Measurements from ENCODE around the gene ALPG.

Gene ALPG

DNA sequence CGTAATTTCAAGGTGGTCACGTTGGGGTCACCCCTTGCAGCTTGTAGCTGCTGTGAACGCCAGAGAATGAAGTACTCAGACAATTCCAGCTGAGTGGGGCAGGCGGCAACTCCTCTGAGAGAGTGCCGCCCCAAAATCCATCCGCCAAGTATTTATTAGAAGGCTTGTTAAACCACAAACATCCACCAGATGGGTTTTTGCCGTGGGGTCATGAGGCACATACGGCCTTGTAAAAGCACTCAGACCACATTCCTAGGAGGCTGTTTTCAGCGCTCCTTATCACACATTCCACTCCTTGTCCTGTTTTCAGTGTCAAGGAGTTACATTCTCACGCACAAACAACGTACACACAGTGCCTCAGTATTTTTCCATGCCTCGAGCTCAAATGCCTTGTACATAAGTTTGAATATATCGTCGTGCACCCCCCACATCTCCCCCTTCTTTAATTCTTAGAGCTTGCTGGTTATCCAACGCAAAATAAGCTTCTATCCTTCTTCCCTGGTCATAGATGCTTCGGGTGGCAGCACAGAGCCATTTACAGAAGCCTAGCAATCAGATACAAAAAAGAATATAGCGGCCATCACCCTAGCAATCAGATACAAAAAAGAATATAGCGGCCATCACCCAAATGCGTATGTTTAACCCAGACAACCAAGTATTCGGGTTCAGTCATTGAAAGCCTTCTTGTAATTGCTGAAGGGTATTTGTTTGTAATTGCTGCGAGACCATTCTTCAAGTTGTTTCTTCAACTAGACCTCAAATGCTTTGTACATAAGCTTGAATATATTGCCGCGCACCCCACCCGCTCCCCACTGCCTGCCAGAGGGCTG lies 20.8 kb upstream of the ALPG start:
- CTCF ChIA-PET, result no interaction called here
- H3K4me3 ChIP-seq (ENCODE audit: low read depth, low read length), result no peak overlapping the region
- TF ChIP-seq, protein P1, sequence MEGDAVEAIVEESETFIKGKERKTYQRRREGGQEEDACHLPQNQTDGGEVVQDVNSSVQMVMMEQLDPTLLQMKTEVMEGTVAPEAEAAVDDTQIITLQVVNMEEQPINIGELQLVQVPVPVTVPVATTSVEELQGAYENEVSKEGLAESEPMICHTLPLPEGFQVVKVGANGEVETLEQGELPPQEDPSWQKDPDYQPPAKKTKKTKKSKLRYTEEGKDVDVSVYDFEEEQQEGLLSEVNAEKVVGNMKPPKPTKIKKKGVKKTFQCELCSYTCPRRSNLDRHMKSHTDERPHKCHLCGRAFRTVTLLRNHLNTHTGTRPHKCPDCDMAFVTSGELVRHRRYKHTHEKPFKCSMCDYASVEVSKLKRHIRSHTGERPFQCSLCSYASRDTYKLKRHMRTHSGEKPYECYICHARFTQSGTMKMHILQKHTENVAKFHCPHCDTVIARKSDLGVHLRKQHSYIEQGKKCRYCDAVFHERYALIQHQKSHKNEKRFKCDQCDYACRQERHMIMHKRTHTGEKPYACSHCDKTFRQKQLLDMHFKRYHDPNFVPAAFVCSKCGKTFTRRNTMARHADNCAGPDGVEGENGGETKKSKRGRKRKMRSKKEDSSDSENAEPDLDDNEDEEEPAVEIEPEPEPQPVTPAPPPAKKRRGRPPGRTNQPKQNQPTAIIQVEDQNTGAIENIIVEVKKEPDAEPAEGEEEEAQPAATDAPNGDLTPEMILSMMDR (IDR thresholded peaks at IDR 0.05; ENCODE audit: insufficient read depth, low read length, missing control alignments), result no peak
- DNase-seq (ENCODE audit: low read depth, low spot score), result peak; percentile 93
- POLR2A ChIA-PET, result no interaction called here

DNA sequence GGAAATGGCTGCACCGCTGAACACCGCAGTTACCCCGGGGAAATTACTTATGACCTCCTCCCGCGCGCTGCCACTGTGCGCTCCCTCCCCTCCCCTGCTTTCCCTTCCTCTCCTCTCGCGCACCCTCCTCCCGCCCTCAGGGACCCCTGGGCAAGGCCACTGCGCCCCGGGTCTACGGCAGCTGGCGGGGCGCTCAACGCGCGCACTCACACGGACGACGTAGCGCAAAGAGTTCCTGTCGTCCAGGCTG lies 20.2 kb upstream of the ALPG start:
- TF ChIP-seq, protein P1 (IDR thresholded peaks at IDR 0.05; ENCODE audit: insufficient read depth, low read length, missing control alignments), result no peak
- POLR2A ChIA-PET, result no interaction called here
- no peak overlapping the region for H3K4me3 ChIP-seq (ENCODE audit: low read depth, low read length)
- no peak for DNase-seq (ENCODE audit: low read depth, low spot score)
- CTCF ChIA-PET, result no interaction called here

DNA sequence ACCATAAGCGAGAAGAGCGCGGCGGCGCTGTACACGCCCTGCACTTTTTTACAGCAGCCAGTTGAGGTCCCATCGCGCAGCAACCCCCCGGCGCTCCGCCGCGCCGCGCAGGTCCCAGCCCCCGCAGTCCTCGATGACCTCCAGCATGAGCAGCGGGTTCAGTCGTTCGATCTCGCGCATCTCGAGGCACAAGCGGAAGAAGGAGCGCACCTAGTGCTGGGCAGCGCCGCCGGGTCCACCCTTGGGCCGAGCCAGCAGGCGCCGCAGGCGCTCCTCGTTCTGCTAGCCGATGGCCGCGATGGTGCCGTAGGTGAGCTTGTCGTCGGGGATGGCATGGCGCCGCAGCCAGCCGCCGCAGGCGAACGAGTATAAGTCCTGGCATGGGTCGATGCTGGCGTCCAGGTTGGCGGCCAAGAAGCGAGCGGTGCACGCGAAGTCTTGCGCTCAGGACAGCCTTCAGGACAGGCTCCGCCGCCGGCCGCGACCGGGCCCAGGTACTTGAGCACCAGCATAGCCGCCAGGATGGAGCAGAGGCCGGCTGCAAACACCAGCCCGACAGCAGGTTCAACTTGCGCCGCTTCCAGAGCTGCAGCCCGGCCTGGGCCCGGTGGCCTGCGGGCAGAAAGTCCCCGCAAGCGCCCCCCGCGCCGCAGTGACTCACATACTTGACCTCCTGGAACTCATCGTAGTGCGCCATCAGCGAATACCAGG lies 19.7 kb upstream of the ALPG start:
- ChIA-PET CTCF (no interaction called here), POLR2A (no interaction called here)
- TF ChIP-seq, protein P1 (IDR thresholded peaks at IDR 0.05; ENCODE audit: insufficient read depth, low read length, missing control alignments), result no peak
- no peak for DNase-seq (ENCODE audit: low read depth, low spot score)
- H3K4me3 ChIP-seq (ENCODE audit: low read depth, low read length), result no peak overlapping the region; the same call in 1 of the 2 replicates

DNA sequence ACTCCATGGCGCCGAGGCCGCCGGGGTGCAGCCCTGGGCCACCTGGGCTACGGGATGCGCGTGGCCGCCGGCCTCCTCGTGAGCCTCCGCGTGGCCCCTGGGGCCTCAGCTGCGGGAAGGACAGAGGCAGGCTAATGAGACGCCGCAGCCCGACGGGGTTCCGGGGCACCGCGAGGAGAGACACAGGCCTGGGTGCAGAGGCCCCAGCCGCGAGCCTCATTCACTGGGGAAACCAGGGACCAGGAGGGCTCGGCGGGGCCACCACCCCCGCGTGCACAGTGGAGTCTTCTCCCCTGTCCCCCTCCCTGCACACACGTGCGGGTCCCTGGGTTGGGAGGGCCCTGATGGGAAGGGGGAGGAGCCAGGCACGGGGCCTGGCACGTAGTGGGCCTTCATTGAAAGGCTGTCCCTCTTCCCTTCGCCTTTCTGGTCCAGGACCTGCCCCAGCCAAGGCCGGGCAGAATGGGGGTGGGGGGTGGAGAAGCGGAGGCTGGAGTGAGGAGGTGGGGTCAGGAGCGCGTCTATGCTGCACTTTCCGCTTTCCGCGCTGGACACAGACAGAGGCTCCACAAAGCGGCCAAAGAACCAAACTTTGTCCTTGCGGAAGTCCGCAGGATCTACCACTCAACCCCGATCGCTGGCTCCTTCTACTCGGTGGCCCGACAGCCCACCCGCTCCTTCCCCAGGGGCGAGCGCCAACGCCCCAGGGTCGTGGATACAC lies 19.0 kb upstream of the ALPG start:
- ChIA-PET POLR2A (no interaction called here), CTCF (no interaction called here)
- TF ChIP-seq, protein P1 (IDR thresholded peaks at IDR 0.05; ENCODE audit: insufficient read depth, low read length, missing control alignments), result no peak
- DNase-seq (ENCODE audit: low read depth, low spot score), result no peak
- H3K4me3 ChIP-seq (ENCODE audit: low read depth, low read length), result no peak overlapping the region

DNA sequence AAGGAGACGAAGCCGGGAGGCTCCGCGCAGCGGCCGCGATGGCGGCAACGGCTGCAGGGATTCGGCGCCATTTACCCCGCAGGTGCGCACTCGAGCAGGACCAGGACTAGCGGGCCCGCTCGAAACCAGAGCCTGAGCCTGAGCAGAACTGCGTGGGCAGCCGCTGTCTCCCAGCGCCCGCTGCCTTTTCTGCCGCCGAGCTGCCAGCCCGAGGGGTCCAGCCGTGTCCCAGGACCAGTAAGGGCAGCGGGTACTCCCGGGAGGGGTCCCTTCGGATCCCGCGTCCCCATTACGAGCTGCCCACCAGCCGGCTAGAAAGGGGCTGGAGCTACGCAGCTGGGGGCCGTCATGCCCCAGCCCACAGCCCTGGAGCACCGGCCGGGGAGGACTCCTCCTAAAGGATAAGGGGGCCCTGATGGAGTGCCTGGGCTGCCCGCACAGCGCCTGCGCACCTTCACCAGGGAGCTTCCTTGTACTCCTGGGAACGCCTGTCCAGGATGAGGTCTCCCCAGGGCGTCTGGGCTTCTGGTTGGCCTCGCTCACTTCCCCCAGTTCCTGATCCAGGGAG lies 18.2 kb upstream of the ALPG start:
- TF ChIP-seq, protein P1 (IDR thresholded peaks at IDR 0.05; ENCODE audit: insufficient read depth, low read length, missing control alignments), result no peak
- ChIA-PET CTCF (interaction anchor here (0.9 kb wide), 1 partner anchor 51 kb away, joined by 3 read pairs; no protein-coding TSS in a partner anchor), POLR2A (no interaction called here)
- no peak overlapping the region for H3K4me3 ChIP-seq (ENCODE audit: low read depth, low read length)
- no peak for DNase-seq (ENCODE audit: low read depth, low spot score)

DNA sequence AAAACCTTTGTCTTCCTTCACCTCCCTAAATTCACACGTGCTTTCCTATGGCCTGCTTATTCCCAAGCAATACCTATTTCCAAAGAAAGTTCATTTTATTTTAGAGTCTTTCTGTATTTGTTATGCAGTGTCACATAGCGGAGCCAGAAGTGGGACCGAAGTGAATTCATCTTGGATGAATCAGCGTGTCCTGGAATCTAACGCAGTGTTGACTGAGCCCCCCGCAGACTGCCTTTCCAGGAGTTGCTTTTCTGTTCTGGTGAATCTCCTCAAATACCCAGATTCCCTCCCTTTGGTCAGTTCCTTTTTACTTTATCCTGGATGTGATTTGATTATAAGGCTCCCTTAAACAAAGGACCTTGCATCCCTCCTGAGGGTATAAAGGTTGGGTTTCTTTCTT lies 17.3 kb upstream of the ALPG start:
- no peak for DNase-seq (ENCODE audit: low read depth, low spot score)
- ChIA-PET POLR2A (no interaction called here), CTCF (no interaction called here)
- H3K4me3 ChIP-seq (ENCODE audit: low read depth, low read length), result no peak overlapping the region
- TF ChIP-seq, protein P1 (IDR thresholded peaks at IDR 0.05; ENCODE audit: insufficient read depth, low read length, missing control alignments), result no peak

Data from AG04449 (cell line).